HL-60 (cell line): Measurements from ENCODE around the gene RELCH.
A peak's percentile ranks its signal among the peaks of the same experiment; 100 is the strongest.

Experiments
- DNase-seq, 2 experiments: peaks; one replicate each; pipeline ENCODE4 v3.0.0-alpha.2; 2010 to 2020; ENCODE audit warnings: low read depth in 1 of 2, low spot score in 1 of 2
- H3K27ac ChIP-seq: fragments of 250-450 bp; sonication (Bioruptor Pico); replicated peaks from 2 replicates; pipeline ENCODE4 v1.5.1; 2020; ENCODE audit warnings: mild to moderate bottlenecking, moderate library complexity
- H3K27me3 ChIP-seq: fragments of 250-450 bp; sonication (Bioruptor Pico); 2 replicates; pipeline ENCODE4 v1.5.1; 2021; ENCODE audit warnings: mild to moderate bottlenecking, moderate library complexity; ENCODE audit not compliant: insufficient read depth, poor library complexity, severe bottlenecking
- H3K4me3 ChIP-seq: replicated peaks from 2 replicates; pipeline ENCODE4 v1.5.1; 2011; ENCODE audit warnings: mild to moderate bottlenecking, control low read depth, low read length; ENCODE audit not compliant: insufficient read depth
- CTCF ChIP-seq: IDR thresholded peaks from one replicate; pipeline ENCODE4 v1.5.1; 2011; ENCODE audit warnings: low read length, control low read depth, inconsistent platforms; ENCODE audit not compliant: insufficient read depth
- GABPA ChIP-seq: IDR thresholded peaks from 2 replicates; pipeline ENCODE4 v1.6.1; 2012; ENCODE audit warnings: low read depth
- POLR2AphosphoS5 ChIP-seq: IDR thresholded peaks from 2 replicates; pipeline ENCODE4 v1.6.1; 2012; ENCODE audit warnings: low read depth
- REST ChIP-seq: IDR thresholded peaks from 2 replicates; pipeline ENCODE4 v1.6.1; 2012; ENCODE audit warnings: low read depth; ENCODE audit not compliant: insufficient replicate concordance
- SPI1 ChIP-seq: IDR thresholded peaks from 2 replicates; pipeline ENCODE4 v1.6.1; 2012; ENCODE audit warnings: low read depth, mild to moderate bottlenecking, borderline replicate concordance

Gene RELCH

GRCh38 chr18:62325806-62326645, 139.0 kb downstream of the RELCH start:
- DNase-seq: peak in 1 of 2 experiments; percentile 34
- Histone ChIP-seq H3K4me3 (peak overlapping the region; percentile 68), H3K27ac (no peak overlapping the region), H3K27me3 (peaks cover 23% of the 10 kb centered on the region)
- no peak for TF ChIP-seq GABPA
- no peak for TF ChIP-seq REST
- TF ChIP-seq SPI1: no peak
- TF ChIP-seq CTCF: no peak
- no peak for TF ChIP-seq POLR2AphosphoS5

- peaks cover 23% of the 10 kb centered on the region for H3K27me3 ChIP-seq
- H3K4me3 ChIP-seq: no peak overlapping the region
Measured at GRCh38 chr18:62326646-62327348, 139.7 kb downstream of the RELCH start.

GRCh38 chr18:62327977-62328376, 140.9 kb downstream of the RELCH start:
- no peak overlapping the region for H3K4me3 ChIP-seq
- H3K27me3 ChIP-seq: peaks cover 18% of the 10 kb centered on the region
- H3K27ac ChIP-seq: no peak overlapping the region
- no peak for DNase-seq
- TF ChIP-seq SPI1 (no peak), POLR2AphosphoS5 (no peak), CTCF (no peak)

More at GRCh38 chr18:62326646-62327348, 139.7 kb downstream of the RELCH start:
- no peak for DNase-seq
- H3K27ac ChIP-seq: no peak overlapping the region
- TF ChIP-seq CTCF: no peak

GRCh38 chr18:62328586-62329525, 141.8 kb downstream of the RELCH start:
- no peak for TF ChIP-seq GABPA
- no peak for TF ChIP-seq POLR2AphosphoS5
- no peak for TF ChIP-seq SPI1
- TF ChIP-seq REST: no peak
- TF ChIP-seq CTCF: no peak
- Histone ChIP-seq H3K27ac (no peak overlapping the region), H3K27me3 (peaks cover 18% of the 10 kb centered on the region), H3K4me3 (no peak overlapping the region)
- DNase-seq: no peak
